GM21723 (cell line): ENCODE data around the gene SORCS3.

ENCODE experiments used
- ATAC-seq: cut with Tn5 transposase; IDR thresholded peaks from one replicate; pipeline ENCODE4 v1.9.1; 2021; ENCODE audit warnings: mild to moderate bottlenecking, moderate library complexity; ENCODE audit not compliant: unreplicated experiment

Gene SORCS3

DNA sequence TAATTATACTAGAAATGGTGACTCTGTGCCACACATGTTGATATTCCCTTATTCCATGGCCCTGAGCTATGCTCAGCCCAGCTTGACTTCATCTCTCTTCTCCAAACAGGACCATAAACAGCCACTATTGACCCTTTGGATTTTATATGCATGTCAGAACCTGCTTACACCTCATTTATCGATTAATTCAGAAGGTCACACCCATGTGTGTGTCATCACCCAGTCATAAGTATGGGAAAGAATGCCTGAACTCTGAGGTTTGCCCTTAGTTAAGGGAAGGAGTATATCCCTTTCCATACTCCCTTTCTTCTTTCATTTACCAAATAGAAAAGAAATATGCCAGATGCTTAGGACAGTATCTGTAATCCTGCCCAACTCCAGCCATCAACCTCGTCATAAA, 602.3 kb downstream of the SORCS3 start:
- no peak for ATAC-seq

- no peak for ATAC-seq
These were observed 602.7 kb downstream of the SORCS3 start for GRCh38 chr10:105243825-105244224.

DNA sequence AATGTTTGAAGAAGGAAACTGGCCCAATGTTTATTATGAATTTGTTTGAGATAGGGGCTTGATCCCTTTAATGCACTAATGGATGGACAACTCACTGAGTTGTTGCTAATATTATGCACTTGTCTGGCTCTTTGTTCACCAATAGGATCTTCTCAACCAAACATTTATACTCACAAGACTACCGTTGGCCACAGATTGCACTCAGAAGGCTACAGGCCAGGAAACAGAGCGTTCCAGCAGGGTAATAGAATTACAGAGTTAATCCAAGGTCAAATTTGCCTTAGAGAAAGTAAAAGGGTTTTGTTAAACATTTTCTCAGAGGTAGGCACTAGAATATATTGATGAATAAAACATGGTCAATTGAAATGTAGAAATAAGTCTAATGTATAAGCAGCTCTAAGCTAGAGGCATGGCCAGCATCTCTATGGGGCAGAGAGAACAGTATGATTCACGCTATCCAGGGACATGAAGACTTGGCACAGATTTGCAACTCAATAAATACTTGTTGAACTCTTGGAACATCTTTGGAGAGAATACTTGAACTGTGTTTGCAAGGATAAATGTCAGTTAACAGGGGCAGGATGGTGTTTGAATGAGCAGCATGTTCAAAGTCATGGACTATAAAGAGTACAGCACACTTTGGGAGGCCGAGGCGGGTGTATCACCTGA, 606.9 kb downstream of the SORCS3 start:
- ATAC-seq: no peak

- no peak for ATAC-seq
These were observed 611.8 kb downstream of the SORCS3 start for GRCh38 chr10:105252911-105253310.

- ATAC-seq: no peak
These were observed 612.6 kb downstream of the SORCS3 start for GRCh38 chr10:105253515-105254212.

GRCh38 chr10:105258036-105258673, 617.1 kb downstream of the SORCS3 start:
- ATAC-seq: no peak

DNA sequence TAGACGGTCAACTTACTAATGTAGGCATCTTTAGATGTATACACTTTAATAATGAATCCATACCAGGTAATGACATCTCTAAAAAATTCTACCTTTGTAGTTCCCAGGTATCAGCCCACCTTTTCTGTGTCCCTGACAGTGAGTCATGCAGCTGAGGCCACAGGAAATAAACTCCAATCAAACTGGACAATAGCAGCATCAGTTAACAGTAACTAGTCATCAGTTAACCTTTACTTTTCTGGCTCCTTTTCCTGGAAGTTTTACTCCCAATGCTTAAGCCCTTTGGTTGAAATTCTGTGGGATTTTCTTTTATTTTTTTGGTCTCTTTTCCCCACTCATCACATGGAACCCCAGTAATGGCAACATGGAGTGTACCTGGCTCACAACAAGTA, 617.6 kb downstream of the SORCS3 start:
- no peak for ATAC-seq

DNA sequence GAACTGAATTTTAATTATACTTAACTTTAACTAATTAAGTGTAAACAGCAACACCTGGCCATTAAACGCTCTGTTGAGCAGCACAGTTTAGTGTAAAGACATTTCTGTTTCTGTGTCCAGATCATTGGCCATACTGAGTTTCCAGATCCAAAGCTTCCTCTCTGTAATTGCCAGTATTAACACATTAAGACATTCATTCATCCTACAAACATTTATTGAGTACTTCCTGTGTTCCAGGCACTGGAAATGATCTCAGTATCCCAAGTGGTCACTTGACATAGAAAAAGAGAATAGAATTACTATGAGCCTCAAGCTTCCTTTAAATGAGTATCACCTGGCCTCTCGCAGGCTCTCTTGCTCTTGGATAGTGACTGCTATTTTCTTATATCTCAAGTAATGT, 618.1 kb downstream of the SORCS3 start:
- ATAC-seq: no peak

DNA sequence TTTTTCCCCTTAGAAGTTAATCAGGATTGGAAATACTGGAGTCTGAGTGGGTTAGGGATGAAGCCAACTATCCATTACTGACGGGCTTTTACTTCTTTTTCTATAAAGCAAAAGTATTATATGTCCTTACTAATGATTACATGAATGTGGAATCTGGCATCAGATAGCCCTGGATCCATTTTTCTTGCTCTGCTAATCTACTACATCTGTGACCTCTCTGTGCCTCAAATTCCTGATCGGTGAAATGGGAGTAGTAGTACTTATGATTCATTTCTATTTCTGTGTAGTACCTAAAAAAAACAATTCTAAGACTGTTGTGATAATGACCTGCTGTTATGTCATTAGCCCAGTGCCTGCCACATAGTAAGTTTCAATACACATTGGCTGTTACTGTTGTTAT, 621.6 kb downstream of the SORCS3 start:
- no peak for ATAC-seq

DNA sequence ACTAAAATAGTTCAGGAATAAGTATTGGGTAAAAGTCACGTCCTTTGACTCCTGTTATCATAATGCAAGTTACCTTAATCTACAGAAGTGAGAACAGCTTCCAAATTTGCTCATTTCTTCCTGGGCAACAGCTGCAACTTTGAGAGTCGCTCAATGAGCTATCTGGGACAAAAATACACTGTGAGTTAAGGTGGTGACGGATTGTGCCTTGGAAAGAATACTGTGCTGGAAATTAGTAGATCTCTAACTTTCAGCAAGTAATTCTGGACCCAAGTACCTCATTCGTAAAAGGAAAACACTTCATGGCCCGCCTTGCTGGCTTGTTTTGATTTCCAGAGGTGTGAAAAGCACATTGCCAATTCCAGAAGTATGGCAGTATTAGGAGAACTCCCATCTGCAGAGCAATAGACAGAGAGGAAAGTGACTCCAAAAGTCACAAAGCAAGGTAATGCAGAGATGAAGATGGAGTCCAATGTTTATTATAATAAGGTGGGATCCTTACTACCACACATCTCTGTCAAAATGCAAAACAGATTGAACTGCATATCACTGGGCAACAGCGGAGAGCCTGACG, 626.0 kb downstream of the SORCS3 start:
- no peak for ATAC-seq

- no peak for ATAC-seq
These were observed 627.9 kb downstream of the SORCS3 start for GRCh38 chr10:105268961-105269360.

DNA sequence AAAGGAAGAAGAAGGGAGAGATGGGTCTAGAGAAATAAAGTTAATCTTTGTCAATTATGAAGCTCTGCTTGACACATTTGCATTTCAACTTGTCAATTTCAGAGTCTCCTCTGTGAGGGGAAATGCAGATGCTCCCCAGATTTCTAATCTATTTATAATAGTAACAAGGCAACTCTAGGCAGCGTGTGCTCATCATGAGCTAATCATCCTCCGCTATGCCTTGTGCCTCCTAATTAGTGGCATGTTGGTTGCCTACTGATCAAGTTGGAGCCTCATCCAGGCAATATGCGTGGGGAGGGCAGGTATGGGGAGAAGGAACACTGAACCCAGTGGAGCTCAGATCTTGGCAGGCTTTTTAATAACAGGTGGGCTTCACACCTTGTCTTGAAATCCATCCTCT, 628.6 kb downstream of the SORCS3 start:
- no peak for ATAC-seq

- ATAC-seq: no peak
These were observed 633.5 kb downstream of the SORCS3 start for GRCh38 chr10:105274556-105275070.

DNA sequence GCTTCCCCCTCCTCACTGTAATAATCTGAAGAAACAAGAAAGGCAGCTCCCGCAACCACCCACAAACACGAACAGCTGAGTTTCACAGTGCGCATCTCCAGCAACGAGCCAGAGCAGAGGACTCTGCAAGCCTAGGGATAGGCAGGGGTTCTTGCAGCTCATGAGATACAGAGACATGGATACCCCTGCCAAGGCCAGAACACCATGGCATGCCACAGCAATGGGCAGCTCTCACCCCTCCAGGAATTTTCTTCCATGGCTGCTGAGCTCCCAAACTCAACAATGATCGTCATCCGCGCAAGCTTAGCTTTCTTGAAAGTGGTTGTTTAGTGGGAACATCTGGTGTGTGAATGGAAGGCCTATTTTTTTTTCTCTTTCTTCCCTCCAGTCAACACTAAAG, 637.3 kb downstream of the SORCS3 start:
- ATAC-seq: no peak

GRCh38 chr10:105279101-105279500, 638.0 kb downstream of the SORCS3 start:
- ATAC-seq: no peak

- no peak for ATAC-seq
These were observed 639.8 kb downstream of the SORCS3 start for GRCh38 chr10:105280895-105281294.

DNA sequence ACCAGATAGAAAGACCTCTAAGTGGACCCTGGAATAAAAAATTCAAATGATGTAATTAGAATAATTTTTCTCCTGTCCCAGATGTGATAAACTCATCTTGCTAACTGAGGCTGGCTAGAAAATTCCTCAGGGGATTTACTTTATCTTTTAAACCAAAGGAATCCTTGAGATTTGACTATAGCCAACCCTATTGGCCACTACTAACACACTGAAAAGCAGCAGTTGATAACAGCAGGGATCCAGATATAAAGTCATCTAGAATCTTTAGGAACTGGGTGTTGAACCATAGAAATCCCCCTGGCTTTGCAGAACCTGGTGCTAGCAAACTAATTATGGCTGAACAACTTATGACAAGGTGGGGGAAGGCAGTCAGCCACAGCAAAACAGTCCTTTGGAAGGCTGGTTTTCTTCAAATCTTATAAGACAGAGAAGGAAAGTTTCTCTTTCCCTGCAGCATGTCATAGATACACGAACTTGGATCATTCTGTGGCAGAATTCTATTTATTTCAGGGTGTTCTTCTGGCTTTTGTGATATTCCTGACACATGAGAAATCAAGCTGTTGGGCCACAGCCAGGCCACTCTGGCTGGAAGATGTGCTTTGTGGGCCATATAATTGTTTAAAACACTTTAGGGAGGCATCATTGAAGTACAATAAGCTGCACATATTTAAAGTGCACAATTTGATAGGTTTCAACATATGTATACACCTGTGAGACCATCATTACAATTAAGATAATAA, 643.6 kb downstream of the SORCS3 start:
- ATAC-seq: no peak

DNA sequence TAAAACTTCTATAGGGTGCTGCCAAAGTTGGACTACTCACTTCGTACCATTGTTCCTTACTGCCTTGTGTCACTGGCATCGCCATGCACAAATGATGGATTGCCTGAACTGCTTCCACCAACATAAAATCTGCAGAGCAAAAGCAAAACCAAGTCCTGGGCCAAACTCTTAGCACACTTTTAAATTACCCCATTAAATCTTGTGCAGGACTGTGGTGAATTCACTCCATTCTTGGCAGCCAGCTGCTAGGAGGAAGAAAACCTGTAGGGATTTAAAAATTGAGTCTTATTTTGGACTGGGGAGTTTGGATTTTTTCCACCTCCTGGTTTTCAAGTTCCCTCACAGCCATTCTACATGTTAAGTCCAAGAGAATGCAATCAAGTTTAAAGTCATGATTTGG, 646.9 kb downstream of the SORCS3 start:
- no peak for ATAC-seq

DNA sequence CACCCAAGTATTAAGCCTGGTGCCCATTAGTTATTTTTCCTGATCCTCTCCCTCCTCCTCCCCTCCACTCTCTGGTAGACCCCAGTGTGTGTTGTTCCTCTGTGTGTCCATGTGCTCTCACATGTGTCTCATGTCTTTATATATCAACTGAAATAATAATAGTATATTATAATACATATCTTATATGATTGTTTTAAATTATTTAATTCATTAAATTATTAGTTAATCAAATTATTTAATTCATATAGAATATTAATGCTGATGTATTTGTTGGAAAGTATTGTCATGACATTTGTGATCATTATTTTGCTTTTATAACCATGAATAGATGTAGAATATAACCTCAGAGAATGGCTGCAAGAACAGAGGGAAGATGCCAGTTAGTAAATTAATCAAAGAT, 647.5 kb downstream of the SORCS3 start:
- ATAC-seq: no peak

- no peak for ATAC-seq
These were observed 650.5 kb downstream of the SORCS3 start for GRCh38 chr10:105291571-105291970.

- no peak for ATAC-seq
These were observed 651.1 kb downstream of the SORCS3 start for GRCh38 chr10:105292236-105292635.
